ENCODE results near the gene PCYT2.

Gene PCYT2

DNA sequence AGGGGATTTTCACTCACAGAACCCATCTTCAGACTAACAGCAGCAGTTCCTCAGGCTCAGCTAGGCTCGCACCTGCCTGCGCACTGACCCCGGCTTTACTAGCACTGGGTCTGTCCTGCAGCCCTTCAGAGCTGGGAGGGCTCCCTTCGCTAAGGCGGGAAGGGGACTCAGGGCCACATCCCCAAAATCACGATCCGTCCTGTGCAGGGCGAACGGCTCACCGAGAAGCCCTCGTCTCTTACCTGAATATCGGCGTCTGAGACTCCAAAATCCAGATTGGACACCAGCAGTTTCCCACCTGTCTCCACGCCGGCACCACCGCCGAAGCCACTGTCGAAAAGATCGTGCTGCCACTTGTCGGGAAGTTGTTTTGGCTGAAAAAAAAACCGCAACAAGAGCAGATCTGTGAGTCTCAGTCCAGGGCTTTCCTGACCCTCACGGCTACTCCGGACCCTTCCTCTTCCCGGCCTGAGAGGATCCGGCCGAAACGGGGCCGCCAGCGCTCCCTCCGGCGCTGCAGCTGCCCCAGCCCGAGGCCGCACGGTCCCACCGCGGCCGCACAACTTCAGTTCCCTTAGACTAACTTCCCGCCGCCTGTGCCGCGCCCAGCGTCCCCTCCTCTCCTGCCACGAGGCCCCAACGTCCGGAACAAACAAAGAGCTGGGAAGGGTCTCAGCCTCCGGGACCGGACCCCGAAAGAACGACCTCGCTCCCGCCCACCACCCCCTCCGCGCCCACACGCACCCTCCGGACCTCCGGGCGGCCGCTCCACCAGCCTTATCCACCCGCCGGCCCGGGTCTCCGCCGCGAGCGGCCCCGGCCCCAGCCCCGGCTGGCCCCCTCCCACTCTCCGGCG is 20.5 kb downstream of the PCYT2 start:
- peak overlapping the region; percentile 82 for H3K27ac ChIP-seq
- H3K4me3 ChIP-seq (ENCODE audit: low read depth, low read length) = peak overlapping the region; percentile 79
- TF ChIP-seq, protein P1, sequence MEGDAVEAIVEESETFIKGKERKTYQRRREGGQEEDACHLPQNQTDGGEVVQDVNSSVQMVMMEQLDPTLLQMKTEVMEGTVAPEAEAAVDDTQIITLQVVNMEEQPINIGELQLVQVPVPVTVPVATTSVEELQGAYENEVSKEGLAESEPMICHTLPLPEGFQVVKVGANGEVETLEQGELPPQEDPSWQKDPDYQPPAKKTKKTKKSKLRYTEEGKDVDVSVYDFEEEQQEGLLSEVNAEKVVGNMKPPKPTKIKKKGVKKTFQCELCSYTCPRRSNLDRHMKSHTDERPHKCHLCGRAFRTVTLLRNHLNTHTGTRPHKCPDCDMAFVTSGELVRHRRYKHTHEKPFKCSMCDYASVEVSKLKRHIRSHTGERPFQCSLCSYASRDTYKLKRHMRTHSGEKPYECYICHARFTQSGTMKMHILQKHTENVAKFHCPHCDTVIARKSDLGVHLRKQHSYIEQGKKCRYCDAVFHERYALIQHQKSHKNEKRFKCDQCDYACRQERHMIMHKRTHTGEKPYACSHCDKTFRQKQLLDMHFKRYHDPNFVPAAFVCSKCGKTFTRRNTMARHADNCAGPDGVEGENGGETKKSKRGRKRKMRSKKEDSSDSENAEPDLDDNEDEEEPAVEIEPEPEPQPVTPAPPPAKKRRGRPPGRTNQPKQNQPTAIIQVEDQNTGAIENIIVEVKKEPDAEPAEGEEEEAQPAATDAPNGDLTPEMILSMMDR (IDR thresholded peaks at IDR 0.05; ENCODE audit: low read depth, low read length, missing control alignments) = no peak
- in situ Hi-C loops (cut with HindIII; ENCODE audit: low pct_ligation_motif_present, low sequenced_read_pairs) = no loop called here
- no peaks in the 10 kb centered on the region for H3K27me3 ChIP-seq (replicated peaks)
- H3K36me3 ChIP-seq (replicated peaks) = peaks cover 43% of the 10 kb centered on the region
- no peak for DNase-seq

DNA sequence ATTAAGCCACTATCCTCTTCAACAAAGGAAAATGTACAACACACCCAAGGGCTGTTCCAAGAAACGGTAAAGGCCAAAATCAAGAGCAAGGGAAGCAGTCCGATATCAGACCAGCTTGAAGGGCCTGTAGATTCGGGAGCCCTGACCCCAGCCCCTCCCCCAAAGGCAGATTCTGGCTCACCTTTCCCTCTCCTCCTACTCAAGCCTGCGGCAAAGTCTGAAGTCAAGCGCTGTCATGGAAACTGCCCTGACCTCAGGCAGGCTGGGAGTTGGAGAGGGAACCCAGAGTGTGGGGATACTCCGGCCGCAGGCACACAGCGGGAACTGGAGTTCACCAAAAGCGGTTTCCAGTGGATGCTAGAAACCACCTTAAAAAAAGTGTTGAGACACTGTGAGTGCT is 21.6 kb downstream of the PCYT2 start:
- Histone ChIP-seq H3K36me3 (replicated peaks) (peaks cover 49% of the 10 kb centered on the region), H3K4me3 (ENCODE audit: low read depth, low read length) (peak overlapping the region; percentile 9)

DNA sequence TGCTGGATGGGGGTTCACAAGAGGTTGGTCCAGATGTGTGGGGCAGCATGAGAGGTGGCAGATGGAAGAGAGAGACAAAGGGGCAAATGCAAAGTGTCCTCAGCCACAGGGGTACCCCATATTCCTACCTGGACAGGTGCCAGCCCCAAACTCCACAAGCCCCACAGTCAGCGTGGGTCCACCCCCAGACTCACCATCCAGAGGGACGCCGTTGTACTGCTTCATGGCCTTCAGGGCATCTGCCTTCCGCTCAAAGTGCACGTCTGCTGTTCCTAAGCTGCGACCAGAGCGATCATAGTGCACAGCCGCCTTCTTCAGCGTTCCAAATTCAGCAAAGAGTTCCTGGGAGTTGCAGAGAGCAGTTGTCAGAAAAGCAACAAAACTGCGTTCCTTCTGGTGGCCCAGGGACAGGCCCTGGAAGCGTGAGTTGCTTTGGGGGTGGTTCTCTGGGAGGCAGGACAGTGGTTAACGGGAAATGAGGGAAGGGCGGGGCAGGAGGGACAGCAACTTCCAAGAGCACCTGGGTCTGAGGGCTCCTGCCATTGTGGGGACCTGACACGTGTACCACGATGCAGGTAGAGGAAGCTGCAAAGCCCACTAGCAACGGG is 22.1 kb downstream of the PCYT2 start:
- Histone ChIP-seq H3K36me3 (replicated peaks) (peaks cover 54% of the 10 kb centered on the region), H3K27ac (no peak overlapping the region), H3K4me3 (ENCODE audit: low read depth, low read length) (no peak overlapping the region), H3K27me3 (replicated peaks) (no peaks in the 10 kb centered on the region)
- in situ Hi-C loops (cut with HindIII; ENCODE audit: low pct_ligation_motif_present, low sequenced_read_pairs) = no loop called here
- TF ChIP-seq, protein P1 (IDR thresholded peaks at IDR 0.05; ENCODE audit: low read depth, low read length, missing control alignments) = no peak
- no peak for DNase-seq

More for the DNA sequence above, 21.6 kb downstream of the PCYT2 start:
- no peaks in the 10 kb centered on the region for H3K27me3 ChIP-seq (replicated peaks)
- no peak overlapping the region for H3K27ac ChIP-seq
- in situ Hi-C loops (cut with HindIII; ENCODE audit: low pct_ligation_motif_present, low sequenced_read_pairs) = no loop called here
- TF ChIP-seq, protein P1 (IDR thresholded peaks at IDR 0.05; ENCODE audit: low read depth, low read length, missing control alignments) = no peak
- DNase-seq = no peak

DNA sequence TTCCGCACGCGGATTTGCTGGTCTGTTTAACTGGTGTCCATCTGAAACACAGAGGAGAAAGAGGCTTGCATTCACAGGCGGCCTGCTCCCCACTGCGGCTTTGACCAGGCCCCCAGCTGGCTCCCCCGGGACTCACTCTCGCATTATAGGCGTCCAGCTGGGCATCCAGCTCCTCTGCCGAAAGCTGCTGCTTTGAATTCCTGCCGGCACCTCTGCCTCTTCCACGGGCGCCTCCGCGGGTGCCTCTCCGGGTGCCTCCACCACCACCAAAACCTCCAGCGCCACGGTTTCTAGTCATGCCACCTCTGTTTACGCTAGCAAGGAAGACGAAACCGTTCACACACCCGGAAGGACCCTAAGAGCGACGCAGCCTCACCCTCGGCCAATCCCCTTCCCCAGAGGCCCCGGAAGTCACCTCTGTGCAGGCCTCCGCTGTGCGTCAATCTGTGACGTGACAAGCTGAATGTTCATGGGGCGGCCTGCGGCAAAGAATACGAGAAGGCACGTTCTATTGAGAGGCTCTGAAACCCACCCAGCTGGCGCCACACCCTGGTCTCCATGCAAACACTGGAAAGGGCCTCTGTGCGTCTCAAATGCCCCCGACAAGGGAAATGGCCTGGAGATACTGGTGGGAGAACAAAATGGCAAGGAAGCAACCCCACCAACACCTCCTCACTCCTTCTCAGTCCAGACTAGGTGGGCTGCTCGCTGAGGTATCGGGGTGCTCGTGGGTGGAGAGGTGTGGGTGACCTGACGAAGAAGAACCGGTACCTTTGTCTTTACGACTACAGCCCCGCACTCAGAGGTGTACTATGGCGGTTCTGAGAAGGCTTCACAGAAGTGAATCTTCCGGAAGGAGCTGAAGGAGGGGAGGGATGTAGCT is 22.9 kb downstream of the PCYT2 start:
- H3K27me3 ChIP-seq (replicated peaks) = no peaks in the 10 kb centered on the region
- peaks cover 60% of the 10 kb centered on the region for H3K36me3 ChIP-seq (replicated peaks)
- no peak overlapping the region for H3K27ac ChIP-seq
- no peak for DNase-seq
- in situ Hi-C loops (cut with HindIII; ENCODE audit: low pct_ligation_motif_present, low sequenced_read_pairs) = no loop called here
- no peak overlapping the region for H3K4me3 ChIP-seq (ENCODE audit: low read depth, low read length)
- TF ChIP-seq, protein P1 (IDR thresholded peaks at IDR 0.05; ENCODE audit: low read depth, low read length, missing control alignments) = no peak

DNA sequence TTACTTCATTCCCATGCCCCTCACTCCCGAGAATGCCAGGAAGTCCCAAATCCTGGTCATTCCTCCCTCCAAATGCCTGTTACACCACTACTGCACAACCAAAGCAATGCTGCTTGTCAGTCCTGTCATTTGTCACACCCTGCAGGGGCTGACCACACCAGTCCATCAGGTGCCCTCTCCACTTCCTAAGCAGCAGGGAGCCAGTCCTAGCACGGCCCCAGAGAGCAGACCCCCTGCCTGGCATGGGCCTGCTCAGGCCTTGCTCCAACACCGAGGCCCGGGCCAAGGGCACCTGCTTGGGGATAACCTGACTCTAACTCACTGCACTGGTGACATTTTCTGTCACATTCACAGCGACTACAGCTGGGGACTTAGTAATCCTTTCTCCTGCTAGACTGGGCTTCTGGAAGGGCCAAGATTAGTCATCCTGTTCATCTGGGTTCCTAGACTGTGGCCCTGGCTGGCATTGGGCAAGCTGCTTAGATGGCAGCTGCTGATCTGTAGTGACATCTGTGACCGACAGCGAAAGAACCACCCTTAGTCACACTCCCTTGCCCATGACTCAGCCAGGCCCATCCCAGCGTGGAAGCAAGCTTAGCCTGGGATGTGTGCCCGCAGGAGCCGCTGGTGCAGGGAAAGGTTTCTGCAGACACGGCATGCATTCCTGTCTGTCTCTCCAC is 25.2 kb downstream of the PCYT2 start:
- TF ChIP-seq, protein P1 (IDR thresholded peaks at IDR 0.05; ENCODE audit: low read depth, low read length, missing control alignments) = no peak
- in situ Hi-C loops (cut with HindIII; ENCODE audit: low pct_ligation_motif_present, low sequenced_read_pairs) = no loop called here
- H3K27me3 ChIP-seq (replicated peaks) = no peaks in the 10 kb centered on the region
- H3K27ac ChIP-seq = peak overlapping the region; percentile 29
- H3K4me3 ChIP-seq (ENCODE audit: low read depth, low read length) = no peak overlapping the region
- DNase-seq = no peak
- peaks cover 67% of the 10 kb centered on the region for H3K36me3 ChIP-seq (replicated peaks)
